Suprapubic skin (tissue), 4 donors: ENCODE results near the gene MAP2K4. TPM values are rescaled to one million over a fixed set of nuclear protein-coding genes. Genes with fewer than 3 reads are reported as not detected.
A peak's percentile ranks its signal among the peaks of the same experiment; 100 is the strongest.

Experiments
- DNase-seq, 2 donors: peaks; one replicate each; pipeline ENCODE4 v3.0.0-alpha.2; 2019; ENCODE audit warnings: low spot score in 2 of 2
- H3K27ac ChIP-seq: fragments of 200-600 bp; sonication (generic); one replicate; pipeline ENCODE4 v1.5.1; 2019
- H3K27me3 ChIP-seq: fragments of 200-600 bp; sonication (generic); one replicate; pipeline ENCODE4 v1.5.1; 2019
- H3K36me3 ChIP-seq: fragments of 200-600 bp; sonication (generic); one replicate; pipeline ENCODE4 v1.5.1; 2019
- H3K4me1 ChIP-seq: fragments of 200-600 bp; sonication (generic); one replicate; pipeline ENCODE4 v1.5.1; 2019
- H3K4me3 ChIP-seq: fragments of 200-600 bp; sonication (generic); one replicate; pipeline ENCODE4 v1.5.1; 2019; ENCODE audit warnings: mild to moderate bottlenecking
- H3K9me3 ChIP-seq: fragments of 200-600 bp; sonication (generic); one replicate; pipeline ENCODE4 v1.5.1; 2019
- CTCF ChIP-seq, 2 donors: fragments of 200-600 bp in 1 of 2; fragments of 450-650 bp in 1 of 2; sonication (generic) in 1 of 2; IDR thresholded peaks; one replicate each; pipeline ENCODE4 v1.5.1; 2016 to 2019; ENCODE audit warnings: antibody characterized with exemption in 2 of 2, mild to moderate bottlenecking in 1 of 2, moderate library complexity in 1 of 2
- EP300 ChIP-seq: sonication (generic); formaldehyde crosslinking; IDR thresholded peaks from one replicate; pipeline ENCODE4 v1.6.1; 2017; ENCODE audit warnings: antibody characterized with exemption
- POLR2A ChIP-seq, 2 donors: fragments of 450-650 bp; IDR thresholded peaks; one replicate each; pipeline ENCODE4 v1.6.1; 2017; ENCODE audit warnings: antibody characterized with exemption in 2 of 2, mild to moderate bottlenecking in 2 of 2, moderate library complexity in 2 of 2
- POLR2AphosphoS5 ChIP-seq, 3 donors: sonication (generic); formaldehyde crosslinking; IDR thresholded peaks; one replicate each; pipeline ENCODE4 v1.6.1; 2017; ENCODE audit warnings: antibody characterized with exemption in 3 of 3
- WGBS: methylation state at CpG from one replicate; pipeline ENCODE4 v1.1.5; 2018; 5-methylcytosine and 5-hydroxymethylcytosine counted together
- total RNA-seq, 4 donors: library from RNA; depleted of rRNA; stranded (reverse); fragments of >200 nt; gene quantifications; one replicate each; pipeline ENCODE4 v1.1.0, GENCODE V29; 2016

Gene MAP2K4
- total RNA-seq, 4 donors from 2014 or later: 29.3 to 35.7 (median 32.3) TPM

GRCh38 chr17:12164085-12164484, 143.4 kb downstream of the MAP2K4 start:
- WGBS: 84% methylated on average over 4 of the region's 4 CpGs

GRCh38 chr17:12178644-12179330, 158.1 kb downstream of the MAP2K4 start:
- Histone ChIP-seq H3K4me3 (no peak overlapping the region), H3K27ac (no peak overlapping the region), H3K27me3 (no peaks in the 10 kb centered on the region), H3K9me3 (no peaks in the 10 kb centered on the region), H3K4me1 (no peaks in the 10 kb centered on the region), H3K36me3 (no peaks in the 10 kb centered on the region)
- WGBS: 72% methylated on average over 13 of the region's 13 CpGs
- no peak for DNase-seq
- TF ChIP-seq EP300 (no peak), POLR2AphosphoS5 (IDR thresholded peaks at IDR 0.05) (no peak), POLR2A (IDR thresholded peaks at IDR 0.05) (no peak), CTCF (IDR thresholded peaks at IDR 0.05) (no peak)

More at GRCh38 chr17:12164085-12164484, 143.4 kb downstream of the MAP2K4 start:
- H3K27ac ChIP-seq: no peak overlapping the region
- H3K9me3 ChIP-seq: peaks cover 5% of the 10 kb centered on the region
- H3K36me3 ChIP-seq: no peaks in the 10 kb centered on the region
- no peak for DNase-seq
- H3K27me3 ChIP-seq: no peaks in the 10 kb centered on the region
- no peak overlapping the region for H3K4me3 ChIP-seq
- TF ChIP-seq POLR2AphosphoS5 (IDR thresholded peaks at IDR 0.05) (no peak), POLR2A (IDR thresholded peaks at IDR 0.05) (no peak), EP300 (no peak), CTCF (IDR thresholded peaks at IDR 0.05) (no peak)
- H3K4me1 ChIP-seq: no peaks in the 10 kb centered on the region

GRCh38 chr17:12180644-12181261, 160.1 kb downstream of the MAP2K4 start:
- 13% methylated on average over 7 of the region's 7 CpGs for WGBS
- H3K4me1 ChIP-seq: no peaks in the 10 kb centered on the region
- no peaks in the 10 kb centered on the region for H3K9me3 ChIP-seq
- no peaks in the 10 kb centered on the region for H3K36me3 ChIP-seq
- no peak overlapping the region for H3K27ac ChIP-seq
- TF ChIP-seq CTCF (IDR thresholded peaks at IDR 0.05): peak in 1 of 2 donors; percentile 57
- no peak for TF ChIP-seq EP300
- no peak overlapping the region for H3K4me3 ChIP-seq
- no peak for DNase-seq
- H3K27me3 ChIP-seq: no peaks in the 10 kb centered on the region

GRCh38 chr17:12187658-12188057, 167.0 kb downstream of the MAP2K4 start:
- Histone ChIP-seq H3K4me1 (no peaks in the 10 kb centered on the region), H3K4me3 (no peak overlapping the region), H3K9me3 (peaks cover 4% of the 10 kb centered on the region), H3K36me3 (no peaks in the 10 kb centered on the region), H3K27ac (no peak overlapping the region), H3K27me3 (no peaks in the 10 kb centered on the region)
- WGBS: 74% methylated on average over 1 of the region's 1 CpG
- TF ChIP-seq POLR2A (IDR thresholded peaks at IDR 0.05): no peak
- TF ChIP-seq CTCF (IDR thresholded peaks at IDR 0.05): no peak
- no peak for TF ChIP-seq POLR2AphosphoS5 (IDR thresholded peaks at IDR 0.05)
- TF ChIP-seq EP300: no peak
- DNase-seq: no peak

- TF ChIP-seq EP300: no peak
- TF ChIP-seq POLR2A (IDR thresholded peaks at IDR 0.05): no peak
- no peak for TF ChIP-seq CTCF (IDR thresholded peaks at IDR 0.05)
- no peak for TF ChIP-seq POLR2AphosphoS5 (IDR thresholded peaks at IDR 0.05)
- no peak for DNase-seq
- H3K36me3 ChIP-seq: no peaks in the 10 kb centered on the region
- H3K27me3 ChIP-seq: no peaks in the 10 kb centered on the region
- no peak overlapping the region for H3K27ac ChIP-seq
- no peak overlapping the region for H3K4me3 ChIP-seq
- no peaks in the 10 kb centered on the region for H3K9me3 ChIP-seq
- WGBS: 59% methylated on average over 3 of the region's 3 CpGs
- H3K4me1 ChIP-seq: no peaks in the 10 kb centered on the region
These were observed 172.6 kb downstream of the MAP2K4 start for GRCh38 chr17:12193144-12193735.
